ENCODE results near the gene CD109.
A peak's percentile ranks its signal among the peaks of the same experiment; 100 is the strongest.
"Not testable (repeated sequence)": the region's sequence is repeated elsewhere in the genome, so short reads cannot be mapped to it uniquely, and the experiment has no call there.

Gene CD109

GRCh38 chr6:73725192-73725591 is 29.2 kb downstream of the CD109 start:
- H3K4me3 Mint-ChIP-seq = peak overlapping the region; percentile 65
- H3K27me3 Mint-ChIP-seq (ENCODE audit: low read depth); DNase-seq (ENCODE audit: low spot score); H3K9me3 Mint-ChIP-seq: not testable (repeated sequence)
- H3K4me1 Mint-ChIP-seq (ENCODE audit: low read depth) = peaks cover 37% of the 10 kb centered on the region
- H3K36me3 Mint-ChIP-seq (ENCODE audit: low read depth) = peaks cover 27% of the 10 kb centered on the region
- H3K27ac Mint-ChIP-seq = peak overlapping the region; percentile 82

GRCh38 chr6:73727114-73727513 is 31.1 kb downstream of the CD109 start:
- H3K4me3 Mint-ChIP-seq = no peak overlapping the region
- no peaks in the 10 kb centered on the region for H3K27me3 Mint-ChIP-seq (ENCODE audit: low read depth)
- H3K9me3 Mint-ChIP-seq = no peaks in the 10 kb centered on the region
- peaks cover 27% of the 10 kb centered on the region for H3K36me3 Mint-ChIP-seq (ENCODE audit: low read depth)
- DNase-seq (ENCODE audit: low spot score) = no peak
- H3K4me1 Mint-ChIP-seq (ENCODE audit: low read depth) = peaks cover 33% of the 10 kb centered on the region
- no peak overlapping the region for H3K27ac Mint-ChIP-seq

- peaks cover 28% of the 10 kb centered on the region for H3K4me1 Mint-ChIP-seq (ENCODE audit: low read depth)
- H3K9me3 Mint-ChIP-seq = no peaks in the 10 kb centered on the region
- H3K27ac Mint-ChIP-seq = peak overlapping the region; percentile 49
- peaks cover 24% of the 10 kb centered on the region for H3K36me3 Mint-ChIP-seq (ENCODE audit: low read depth)
- no peaks in the 10 kb centered on the region for H3K27me3 Mint-ChIP-seq (ENCODE audit: low read depth)
- DNase-seq (ENCODE audit: low spot score) = peak; percentile 72
- H3K4me3 Mint-ChIP-seq = no peak overlapping the region
These were observed 32.7 kb downstream of the CD109 start for GRCh38 chr6:73728548-73729205.

DNA sequence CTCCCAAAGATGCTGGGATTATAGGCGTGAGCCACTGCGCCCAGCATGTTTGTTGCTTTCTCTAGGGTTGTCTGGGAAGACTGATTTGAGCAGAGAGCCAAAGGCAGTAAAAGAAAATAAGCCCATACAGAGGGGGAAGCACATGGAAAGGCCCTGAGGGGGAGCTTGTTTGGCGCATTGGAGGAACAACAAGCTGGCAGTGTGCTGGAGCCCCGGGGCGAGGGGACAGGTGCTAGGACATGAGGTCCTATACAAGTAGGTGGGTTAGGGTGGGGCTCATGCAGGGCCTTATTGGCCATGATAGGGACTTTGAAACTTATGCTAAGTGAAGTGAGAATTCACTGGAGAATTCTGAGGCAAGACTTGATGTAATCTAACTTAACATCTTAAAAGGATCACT is 35.3 kb downstream of the CD109 start:
- DNase-seq (ENCODE audit: low spot score) = no peak
- H3K27me3 Mint-ChIP-seq (ENCODE audit: low read depth) = no peaks in the 10 kb centered on the region
- no peak overlapping the region for H3K27ac Mint-ChIP-seq
- no peak overlapping the region for H3K4me3 Mint-ChIP-seq
- H3K36me3 Mint-ChIP-seq (ENCODE audit: low read depth) = peaks cover 25% of the 10 kb centered on the region
- peaks cover 25% of the 10 kb centered on the region for H3K4me1 Mint-ChIP-seq (ENCODE audit: low read depth)
- H3K9me3 Mint-ChIP-seq = no peaks in the 10 kb centered on the region

DNA sequence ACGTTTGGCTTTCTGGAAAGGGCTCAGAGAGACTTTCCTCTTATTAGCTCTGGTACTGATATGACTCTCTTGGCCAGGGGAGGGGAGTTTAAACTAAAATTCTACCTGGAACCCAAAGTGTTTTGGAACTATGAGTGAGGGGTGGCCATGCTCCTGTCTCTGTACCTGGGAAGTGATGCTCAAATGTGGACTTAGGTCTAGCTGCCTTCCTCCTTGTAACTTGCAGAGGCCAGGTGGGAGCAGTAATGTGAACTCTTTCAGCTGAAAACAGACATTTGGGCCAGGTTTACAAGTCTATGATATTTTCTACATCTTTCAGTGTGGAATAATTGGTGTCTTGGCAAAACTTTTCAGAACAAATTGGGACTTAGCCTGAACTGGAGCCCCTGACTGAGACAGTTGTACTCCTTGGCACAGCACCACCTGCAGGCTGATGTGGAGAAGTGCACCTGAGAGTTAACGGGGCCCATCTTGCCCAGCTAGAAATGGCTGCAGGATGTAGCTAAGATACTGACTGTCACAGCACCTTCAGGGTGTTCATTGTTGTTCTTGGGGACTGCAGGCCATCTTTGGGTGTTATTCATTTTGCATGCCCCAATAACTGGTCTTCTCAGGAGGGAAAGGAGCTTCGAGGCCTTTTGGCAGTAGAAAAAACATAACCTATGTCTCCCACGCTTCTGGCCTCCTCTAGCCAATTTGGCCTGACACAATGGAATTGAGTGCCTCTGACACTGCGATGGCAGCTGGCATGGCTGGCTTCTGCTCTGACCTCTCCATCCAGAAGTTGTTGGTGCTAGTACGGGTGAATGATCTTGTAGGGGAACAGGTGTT is 37.1 kb downstream of the CD109 start:
- Mint-ChIP-seq H3K27me3 (ENCODE audit: low read depth) (no peaks in the 10 kb centered on the region), H3K4me3 (no peak overlapping the region), H3K4me1 (ENCODE audit: low read depth) (peaks cover 19% of the 10 kb centered on the region), H3K9me3 (no peaks in the 10 kb centered on the region), H3K36me3 (ENCODE audit: low read depth) (peaks cover 22% of the 10 kb centered on the region), H3K27ac (peak overlapping the region; percentile 26)
- peak; percentile 61 for DNase-seq (ENCODE audit: low spot score)

GRCh38 chr6:73733791-73734190 is 37.8 kb downstream of the CD109 start:
- no peaks in the 10 kb centered on the region for H3K9me3 Mint-ChIP-seq
- peaks cover 19% of the 10 kb centered on the region for H3K36me3 Mint-ChIP-seq (ENCODE audit: low read depth)
- H3K27ac Mint-ChIP-seq = peak overlapping the region; percentile 26
- no peaks in the 10 kb centered on the region for H3K27me3 Mint-ChIP-seq (ENCODE audit: low read depth)
- peaks cover 15% of the 10 kb centered on the region for H3K4me1 Mint-ChIP-seq (ENCODE audit: low read depth)
- DNase-seq (ENCODE audit: low spot score) = no peak
- no peak overlapping the region for H3K4me3 Mint-ChIP-seq

DNA sequence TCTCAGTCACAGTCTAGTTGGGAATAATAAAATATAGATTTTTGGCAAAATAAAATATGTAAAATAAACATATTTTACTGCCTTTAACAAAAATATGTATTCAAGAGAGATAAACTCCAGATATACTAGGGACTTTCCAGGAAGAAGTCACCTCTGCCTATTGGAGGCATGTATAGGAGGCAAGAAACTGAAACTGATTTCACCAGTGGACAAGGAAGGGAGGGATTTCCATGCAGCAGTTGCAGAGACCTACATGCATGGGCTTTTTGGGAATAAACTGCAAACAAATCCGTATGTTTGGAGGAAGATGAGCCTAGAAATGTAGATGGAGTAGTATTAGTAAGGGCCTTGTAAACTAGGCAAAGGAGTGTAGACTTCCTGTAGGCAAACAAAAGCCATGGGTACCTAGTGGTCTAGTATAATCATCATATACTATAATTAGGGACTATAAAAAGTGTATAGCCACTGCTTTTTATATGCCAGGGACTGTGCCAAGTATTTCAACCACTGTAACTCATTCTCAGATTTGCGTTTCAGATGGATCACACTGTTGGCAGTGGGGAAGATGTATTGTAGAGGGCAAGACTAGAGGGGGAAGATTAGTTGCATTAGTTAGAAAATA is 38.9 kb downstream of the CD109 start:
- Mint-ChIP-seq H3K36me3 (ENCODE audit: low read depth) (peaks cover 22% of the 10 kb centered on the region), H3K4me3 (no peak overlapping the region)

GRCh38 chr6:73738367-73739028 is 42.5 kb downstream of the CD109 start:
- Mint-ChIP-seq H3K27ac (no peak overlapping the region), H3K4me3 (no peak overlapping the region), H3K36me3 (ENCODE audit: low read depth) (peaks cover 14% of the 10 kb centered on the region), H3K27me3 (ENCODE audit: low read depth) (no peaks in the 10 kb centered on the region), H3K9me3 (no peaks in the 10 kb centered on the region), H3K4me1 (ENCODE audit: low read depth) (peaks cover 4% of the 10 kb centered on the region)
- no peak for DNase-seq (ENCODE audit: low spot score)

More for the DNA sequence above, 38.9 kb downstream of the CD109 start:
- no peak for DNase-seq (ENCODE audit: low spot score)
- H3K4me1 Mint-ChIP-seq (ENCODE audit: low read depth) = peaks cover 13% of the 10 kb centered on the region
- no peaks in the 10 kb centered on the region for H3K27me3 Mint-ChIP-seq (ENCODE audit: low read depth)
- H3K9me3 Mint-ChIP-seq = no peaks in the 10 kb centered on the region
- peak overlapping the region; percentile 15 for H3K27ac Mint-ChIP-seq

DNA sequence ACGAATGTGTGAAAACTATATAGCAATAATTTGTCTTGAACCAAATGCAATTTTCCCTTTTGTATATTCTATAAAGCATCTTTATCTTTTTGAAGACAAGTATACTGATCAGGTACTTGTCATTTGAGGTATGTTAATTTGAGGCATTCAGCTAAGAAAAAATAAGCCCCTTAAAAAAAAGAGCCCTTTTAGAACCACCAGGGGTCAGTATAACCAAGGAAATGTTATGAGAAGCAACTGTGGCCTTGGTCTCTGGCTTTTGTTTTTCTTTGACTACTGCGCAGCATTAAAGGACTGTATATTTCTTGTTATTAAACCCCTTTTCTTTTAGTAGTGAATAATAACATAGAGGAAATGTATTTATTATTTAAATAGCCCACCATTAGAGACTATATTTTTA is 43.1 kb downstream of the CD109 start:
- Mint-ChIP-seq H3K36me3 (ENCODE audit: low read depth) (peaks cover 15% of the 10 kb centered on the region), H3K4me3 (no peak overlapping the region), H3K4me1 (ENCODE audit: low read depth) (peaks cover 6% of the 10 kb centered on the region), H3K27ac (no peak overlapping the region), H3K9me3 (no peaks in the 10 kb centered on the region), H3K27me3 (ENCODE audit: low read depth) (no peaks in the 10 kb centered on the region)
- DNase-seq (ENCODE audit: low spot score) = no peak

GRCh38 chr6:73742433-73742832 is 46.4 kb downstream of the CD109 start:
- no peaks in the 10 kb centered on the region for H3K9me3 Mint-ChIP-seq
- no peak for DNase-seq (ENCODE audit: low spot score)

DNA sequence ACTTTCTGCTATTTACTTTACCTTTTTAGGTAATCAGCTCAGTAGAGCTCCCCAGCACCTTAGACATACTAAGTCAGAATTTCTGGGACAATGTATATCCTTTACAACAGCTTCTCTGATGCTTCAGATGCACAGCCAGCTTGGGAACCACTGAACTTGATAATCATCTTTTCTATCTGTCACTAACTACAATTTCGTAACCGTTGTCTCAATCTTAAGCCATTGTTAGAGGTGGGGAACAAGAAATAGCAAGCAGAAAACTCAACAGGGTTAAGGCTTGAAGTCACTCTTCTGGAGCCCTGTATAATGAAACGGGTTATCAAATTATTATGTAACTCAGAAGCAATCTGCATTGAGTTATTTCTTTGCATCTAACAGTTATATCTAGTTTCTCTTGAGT is 47.1 kb downstream of the CD109 start:
- H3K27ac Mint-ChIP-seq = no peak overlapping the region
- no peak for DNase-seq (ENCODE audit: low spot score)
- H3K9me3 Mint-ChIP-seq = no peaks in the 10 kb centered on the region
- H3K27me3 Mint-ChIP-seq (ENCODE audit: low read depth) = no peaks in the 10 kb centered on the region
- H3K4me3 Mint-ChIP-seq = no peak overlapping the region
- peaks cover 9% of the 10 kb centered on the region for H3K36me3 Mint-ChIP-seq (ENCODE audit: low read depth)
- H3K4me1 Mint-ChIP-seq (ENCODE audit: low read depth) = peaks cover 3% of the 10 kb centered on the region

More at GRCh38 chr6:73742433-73742832, 46.4 kb downstream of the CD109 start:
- Mint-ChIP-seq H3K27me3 (ENCODE audit: low read depth) (no peaks in the 10 kb centered on the region), H3K4me3 (no peak overlapping the region), H3K4me1 (ENCODE audit: low read depth) (peaks cover 3% of the 10 kb centered on the region), H3K36me3 (ENCODE audit: low read depth) (peaks cover 12% of the 10 kb centered on the region), H3K27ac (no peak overlapping the region)

DNA sequence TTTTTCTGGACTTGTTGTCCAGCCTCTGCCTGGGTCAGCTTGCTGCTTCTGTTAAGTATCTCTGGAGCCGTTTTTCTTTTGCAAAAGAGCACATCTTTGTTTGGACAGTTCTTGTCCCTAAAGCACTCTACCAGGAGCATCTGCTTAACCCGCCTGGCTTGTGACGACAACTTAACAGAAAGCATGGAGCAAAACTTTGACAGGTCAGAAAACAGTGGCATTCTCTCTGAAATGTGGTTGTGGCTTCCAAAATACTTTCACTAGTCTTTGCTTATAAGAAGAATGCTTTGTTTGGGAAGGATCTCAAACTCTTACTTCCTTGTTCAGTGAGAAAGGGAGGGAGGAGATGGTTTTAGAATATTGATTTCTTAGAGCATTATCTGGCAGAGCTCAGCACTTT is 47.6 kb downstream of the CD109 start:
- DNase-seq (ENCODE audit: low spot score) = no peak
- peaks cover 9% of the 10 kb centered on the region for H3K36me3 Mint-ChIP-seq (ENCODE audit: low read depth)
- H3K27ac Mint-ChIP-seq = no peak overlapping the region
- peaks cover 3% of the 10 kb centered on the region for H3K4me1 Mint-ChIP-seq (ENCODE audit: low read depth)
- H3K9me3 Mint-ChIP-seq = no peaks in the 10 kb centered on the region
- H3K27me3 Mint-ChIP-seq (ENCODE audit: low read depth) = no peaks in the 10 kb centered on the region
- H3K4me3 Mint-ChIP-seq = no peak overlapping the region

- no peaks in the 10 kb centered on the region for H3K9me3 Mint-ChIP-seq
- peaks cover 4% of the 10 kb centered on the region for H3K36me3 Mint-ChIP-seq (ENCODE audit: low read depth)
- H3K4me1 Mint-ChIP-seq (ENCODE audit: low read depth) = peaks cover 3% of the 10 kb centered on the region
- DNase-seq (ENCODE audit: low spot score) = no peak
- no peaks in the 10 kb centered on the region for H3K27me3 Mint-ChIP-seq (ENCODE audit: low read depth)
- no peak overlapping the region for H3K27ac Mint-ChIP-seq
- H3K4me3 Mint-ChIP-seq = no peak overlapping the region
These were observed 50.8 kb downstream of the CD109 start for GRCh38 chr6:73746787-73747186.

GRCh38 chr6:73747289-73747688 is 51.3 kb downstream of the CD109 start:
- Mint-ChIP-seq H3K27me3 (ENCODE audit: low read depth) (no peaks in the 10 kb centered on the region), H3K4me1 (ENCODE audit: low read depth) (peaks cover 3% of the 10 kb centered on the region), H3K9me3 (no peaks in the 10 kb centered on the region), H3K4me3 (no peak overlapping the region), H3K36me3 (ENCODE audit: low read depth) (peaks cover 4% of the 10 kb centered on the region), H3K27ac (no peak overlapping the region)
- DNase-seq (ENCODE audit: low spot score) = no peak
